ENCODE results near the gene YJU2.

- TF ChIP-seq ZNF274 (IDR thresholded peaks at IDR 0.05; ENCODE audit: low read depth, low read length) (no peak), YY1 (IDR thresholded peaks at IDR 0.05; ENCODE audit: insufficient read depth, insufficient read length) (no peak)
Measured at GRCh38 chr19:4198467-4199126, 48.3 kb upstream of the YJU2 start.
